Peyer's patch (tissue), 4 donors: Measurements from ENCODE around the gene GPR176.

Experiments used
- POLR2A ChIP-seq, 2 donors: fragments of 450-650 bp; IDR thresholded peaks; one replicate each; pipeline ENCODE4 v1.5.1; 2017; ENCODE audit warnings: antibody characterized with exemption in 2 of 2, mild to moderate bottlenecking in 2 of 2, moderate library complexity in 2 of 2
- TF ChIP-seq, protein P1 (sequence below), 6 experiments: fragments of 450-650 bp in 4 of 6; fragments of 200-600 bp in 2 of 6; sonication (generic) in 1 of 6; IDR thresholded peaks; one replicate each; pipeline ENCODE4 v1.5.1; 2017 to 2019; ENCODE audit warnings: antibody characterized with exemption in 6 of 6, mild to moderate bottlenecking in 3 of 6, moderate library complexity in 1 of 6

DNA sequence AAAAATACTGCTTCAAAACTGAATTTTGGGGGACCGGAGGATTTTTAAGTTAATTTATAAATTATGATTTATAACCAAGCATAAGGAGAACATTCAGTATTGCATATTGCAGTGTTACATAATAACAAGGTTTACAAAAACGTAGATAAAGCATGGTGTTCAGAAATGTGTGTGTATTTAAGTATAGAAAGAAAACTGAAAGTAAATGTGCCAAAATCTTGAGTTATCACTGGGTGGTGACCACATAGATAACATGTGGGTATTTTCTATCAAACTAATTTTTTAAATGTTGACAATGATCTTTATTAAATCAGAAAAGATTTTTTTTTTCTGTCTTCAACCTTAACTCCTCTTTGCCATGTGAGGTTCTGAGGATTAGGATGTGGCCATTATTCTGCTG, 46.5 kb upstream of the GPR176 start:
- TF ChIP-seq, protein P1, sequence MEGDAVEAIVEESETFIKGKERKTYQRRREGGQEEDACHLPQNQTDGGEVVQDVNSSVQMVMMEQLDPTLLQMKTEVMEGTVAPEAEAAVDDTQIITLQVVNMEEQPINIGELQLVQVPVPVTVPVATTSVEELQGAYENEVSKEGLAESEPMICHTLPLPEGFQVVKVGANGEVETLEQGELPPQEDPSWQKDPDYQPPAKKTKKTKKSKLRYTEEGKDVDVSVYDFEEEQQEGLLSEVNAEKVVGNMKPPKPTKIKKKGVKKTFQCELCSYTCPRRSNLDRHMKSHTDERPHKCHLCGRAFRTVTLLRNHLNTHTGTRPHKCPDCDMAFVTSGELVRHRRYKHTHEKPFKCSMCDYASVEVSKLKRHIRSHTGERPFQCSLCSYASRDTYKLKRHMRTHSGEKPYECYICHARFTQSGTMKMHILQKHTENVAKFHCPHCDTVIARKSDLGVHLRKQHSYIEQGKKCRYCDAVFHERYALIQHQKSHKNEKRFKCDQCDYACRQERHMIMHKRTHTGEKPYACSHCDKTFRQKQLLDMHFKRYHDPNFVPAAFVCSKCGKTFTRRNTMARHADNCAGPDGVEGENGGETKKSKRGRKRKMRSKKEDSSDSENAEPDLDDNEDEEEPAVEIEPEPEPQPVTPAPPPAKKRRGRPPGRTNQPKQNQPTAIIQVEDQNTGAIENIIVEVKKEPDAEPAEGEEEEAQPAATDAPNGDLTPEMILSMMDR (IDR thresholded peaks at IDR 0.05) = no peak
- TF ChIP-seq POLR2A (IDR thresholded peaks at IDR 0.05) = no peak
